ENCODE data around the gene ULK1. TPM values are rescaled to one million over a fixed set of nuclear protein-coding genes. Genes with fewer than 3 reads are reported as not detected.

Gene ULK1
- polyA plus RNA-seq, 3 donors, result 1.0 to 75.1 (median 1.3) TPM

DNA sequence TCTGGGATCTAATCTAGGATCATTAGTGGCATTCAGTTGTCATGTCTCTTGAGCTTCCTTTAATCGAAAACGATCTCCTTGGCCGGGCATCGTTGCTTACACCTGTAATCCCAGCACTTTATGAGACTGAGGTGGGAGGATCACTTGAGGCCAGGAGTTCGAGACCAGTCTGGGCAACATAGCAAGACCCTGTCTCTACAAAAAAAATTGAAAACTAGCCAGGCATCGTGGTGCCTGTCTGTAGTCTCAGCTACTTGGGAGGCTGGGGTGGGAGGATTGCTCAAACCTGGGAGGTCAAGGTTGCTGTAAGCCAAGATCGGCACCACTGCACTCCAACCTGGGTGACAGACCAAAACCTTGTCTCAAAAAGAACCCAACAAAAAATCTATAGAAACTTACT lies 43.7 kb downstream of the ULK1 start:
- Histone ChIP-seq H3K4me1 (ENCODE audit: control insufficient read depth in 1 of 2, insufficient read depth in 2 of 2, low read length in 2 of 2) (no peaks in the 10 kb centered on the region), H3K27ac (ENCODE audit: low read depth in 1 of 2, low read length in 2 of 2) (no peak overlapping the region), H2AFZ (ENCODE audit: insufficient read depth, low read depth, low read length, poor library complexity, severe bottlenecking) (no peak overlapping the region), H3K79me2 (ENCODE audit: insufficient read depth, low read length) (no peaks in the 10 kb centered on the region), H4K20me1 (ENCODE audit: insufficient read depth, low read length) (no peaks in the 10 kb centered on the region), H3K9ac (ENCODE audit: insufficient read depth, low read length, poor library complexity, severe bottlenecking) (no peak overlapping the region), H3K9me3 (replicated peaks in 1 of 2; ENCODE audit: control insufficient read depth in 1 of 2, insufficient read depth in 1 of 2, low read length in 2 of 2) (no peaks in the 10 kb centered on the region), H3K4me3 (replicated peaks in 1 of 3; ENCODE audit: low read depth in 2 of 3, low read length in 3 of 3) (no peak overlapping the region), H3K4me2 (replicated peaks; ENCODE audit: extremely low read depth, low read length, poor library complexity, severe bottlenecking) (no peak overlapping the region), H3K36me3 (replicated peaks in 1 of 2; ENCODE audit: control insufficient read depth in 1 of 2, insufficient read depth in 2 of 2, low read length in 2 of 2) (peaks cover 58 to 93% of the 10 kb centered on the region in 2 donors), H3K27me3 (ENCODE audit: control insufficient read depth in 2 of 2, insufficient read depth in 2 of 2, low read length in 2 of 2) (no peaks in the 10 kb centered on the region)
- Mint-ChIP-seq H3K36me3 (peaks cover 64 to 94% of the 10 kb centered on the region in 2 donors), H3K4me1 (no peaks in the 10 kb centered on the region), H3K4me3 (no peak overlapping the region), H3K9me3 (peaks cover 0 to 2% (median 0%) of the 10 kb centered on the region in 7 donors), H3K27me3 (ENCODE audit: low read depth in 3 of 3) (peaks cover 0 to 2% (median 0%) of the 10 kb centered on the region in 3 donors), H3K27ac (peak overlapping the region in 2 of 7 donors; percentile 13 to 32)
- intact Hi-C loops (cut with micrococcal nuclease), result no loop called here
- DNase-seq, result no peak
- 100% methylated on average over 1 of the region's 7 CpGs for WGBS (ENCODE audit: insufficient coverage)
- TF ChIP-seq, protein P1, sequence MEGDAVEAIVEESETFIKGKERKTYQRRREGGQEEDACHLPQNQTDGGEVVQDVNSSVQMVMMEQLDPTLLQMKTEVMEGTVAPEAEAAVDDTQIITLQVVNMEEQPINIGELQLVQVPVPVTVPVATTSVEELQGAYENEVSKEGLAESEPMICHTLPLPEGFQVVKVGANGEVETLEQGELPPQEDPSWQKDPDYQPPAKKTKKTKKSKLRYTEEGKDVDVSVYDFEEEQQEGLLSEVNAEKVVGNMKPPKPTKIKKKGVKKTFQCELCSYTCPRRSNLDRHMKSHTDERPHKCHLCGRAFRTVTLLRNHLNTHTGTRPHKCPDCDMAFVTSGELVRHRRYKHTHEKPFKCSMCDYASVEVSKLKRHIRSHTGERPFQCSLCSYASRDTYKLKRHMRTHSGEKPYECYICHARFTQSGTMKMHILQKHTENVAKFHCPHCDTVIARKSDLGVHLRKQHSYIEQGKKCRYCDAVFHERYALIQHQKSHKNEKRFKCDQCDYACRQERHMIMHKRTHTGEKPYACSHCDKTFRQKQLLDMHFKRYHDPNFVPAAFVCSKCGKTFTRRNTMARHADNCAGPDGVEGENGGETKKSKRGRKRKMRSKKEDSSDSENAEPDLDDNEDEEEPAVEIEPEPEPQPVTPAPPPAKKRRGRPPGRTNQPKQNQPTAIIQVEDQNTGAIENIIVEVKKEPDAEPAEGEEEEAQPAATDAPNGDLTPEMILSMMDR (IDR thresholded peaks at IDR 0.05), result no peak

DNA sequence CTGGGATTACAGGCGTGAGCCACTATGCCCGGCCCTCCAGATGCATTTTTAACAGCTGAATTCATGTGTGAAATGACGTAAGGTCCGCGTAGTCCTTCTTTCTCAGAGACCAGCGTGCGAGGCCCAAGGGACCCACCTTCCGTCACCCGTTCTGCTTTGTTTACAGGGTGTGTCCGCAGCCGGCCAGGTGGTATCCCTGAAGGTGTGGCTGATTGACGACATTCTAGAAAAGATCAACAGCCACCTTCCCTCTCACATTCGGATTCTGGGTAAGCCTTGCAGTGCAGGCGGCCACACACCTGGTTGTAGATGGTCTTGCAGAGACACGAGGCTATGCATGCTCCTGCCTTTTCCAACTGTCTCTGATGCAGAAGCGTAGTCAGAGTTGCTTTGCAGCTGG lies 44.6 kb downstream of the ULK1 start:
- Mint-ChIP-seq H3K4me3 (no peak overlapping the region), H3K9me3 (peaks cover 0 to 2% (median 0%) of the 10 kb centered on the region in 7 donors), H3K4me1 (no peaks in the 10 kb centered on the region), H3K27ac (no peak overlapping the region), H3K36me3 (peaks cover 62 to 94% of the 10 kb centered on the region in 2 donors), H3K27me3 (ENCODE audit: low read depth in 3 of 3) (peaks cover 0 to 2% (median 0%) of the 10 kb centered on the region in 3 donors)
- H3K36me3 ChIP-seq (replicated peaks in 1 of 2; ENCODE audit: control insufficient read depth in 1 of 2, insufficient read depth in 2 of 2, low read length in 2 of 2), result peaks cover 57 to 93% of the 10 kb centered on the region in 2 donors
- H3K9me3 ChIP-seq (replicated peaks in 1 of 2; ENCODE audit: control insufficient read depth in 1 of 2, insufficient read depth in 1 of 2, low read length in 2 of 2), result no peaks in the 10 kb centered on the region
- no peaks in the 10 kb centered on the region for H3K79me2 ChIP-seq (ENCODE audit: insufficient read depth, low read length)
- intact Hi-C loops (cut with micrococcal nuclease), result no loop called here
- 98% methylated on average over 12 of the region's 16 CpGs for WGBS (ENCODE audit: insufficient coverage)
- no peaks in the 10 kb centered on the region for H3K4me1 ChIP-seq (ENCODE audit: control insufficient read depth in 1 of 2, insufficient read depth in 2 of 2, low read length in 2 of 2)
- no peak overlapping the region for H2AFZ ChIP-seq (ENCODE audit: insufficient read depth, low read depth, low read length, poor library complexity, severe bottlenecking)
- no peak for DNase-seq
- H3K4me3 ChIP-seq (replicated peaks in 1 of 3; ENCODE audit: low read depth in 2 of 3, low read length in 3 of 3), result no peak overlapping the region
- H3K27ac ChIP-seq (ENCODE audit: low read depth in 1 of 2, low read length in 2 of 2), result no peak overlapping the region
- H4K20me1 ChIP-seq (ENCODE audit: insufficient read depth, low read length), result no peaks in the 10 kb centered on the region
- no peaks in the 10 kb centered on the region for H3K27me3 ChIP-seq (ENCODE audit: control insufficient read depth in 2 of 2, insufficient read depth in 2 of 2, low read length in 2 of 2)
- H3K9ac ChIP-seq (ENCODE audit: insufficient read depth, low read length, poor library complexity, severe bottlenecking), result no peak overlapping the region
- TF ChIP-seq, protein P1 (IDR thresholded peaks at IDR 0.05), result no peak
- H3K4me2 ChIP-seq (replicated peaks; ENCODE audit: extremely low read depth, low read length, poor library complexity, severe bottlenecking), result no peak overlapping the region

All from CD14-positive monocyte (primary cell).